ENCODE measurements around the gene CYB5R3. TPM values are rescaled to one million over a fixed set of nuclear protein-coding genes. Genes with fewer than 3 reads are reported as not detected.
A peak's percentile ranks its signal among the peaks of the same experiment; 100 is the strongest.

CYB5R3 gene
- total RNA-seq, 1 experiment from 2014 or later: 85.4 TPM

DNA sequence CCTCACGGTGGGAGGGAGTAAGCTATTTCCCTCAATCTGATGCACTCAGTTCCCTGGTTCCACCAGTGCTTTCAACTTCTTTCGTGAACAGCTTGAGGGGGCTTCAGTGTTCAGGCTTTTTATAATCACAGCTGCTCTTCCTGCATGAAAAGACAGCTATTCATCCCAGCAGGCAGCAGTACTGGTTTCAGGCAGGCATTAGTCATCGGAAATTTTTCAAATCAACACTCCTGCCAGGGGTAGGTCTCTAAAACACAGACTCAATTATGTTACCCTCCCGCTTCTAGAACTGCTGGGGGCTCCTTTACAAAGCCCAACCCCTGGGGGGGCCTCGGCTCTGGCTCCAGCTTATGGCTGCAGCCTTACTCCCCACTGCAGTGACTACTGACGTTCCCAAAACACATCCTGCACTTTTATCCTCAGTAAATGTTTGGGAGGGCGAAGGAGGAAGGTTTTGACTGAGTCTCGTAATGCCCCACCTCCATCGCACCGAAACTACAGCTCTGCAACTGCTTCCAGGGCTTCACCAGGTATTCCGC, 40.3 kb downstream of the CYB5R3 start (continued):
- TF ChIP-seq HMGXB4 (CRISPR knock-in tag; IDR thresholded peaks at IDR 0.05): no peak
- no peak for TF ChIP-seq TEAD1 (CRISPR knock-in tag; IDR thresholded peaks at IDR 0.05)
- no peak for TF ChIP-seq NFATC4 (CRISPR knock-in tag; IDR thresholded peaks at IDR 0.05)
- no peak for TF ChIP-seq ATF2 (CRISPR knock-in tag; IDR thresholded peaks at IDR 0.05; ENCODE audit: borderline replicate concordance, low read depth)
- TF ChIP-seq, protein P1, sequence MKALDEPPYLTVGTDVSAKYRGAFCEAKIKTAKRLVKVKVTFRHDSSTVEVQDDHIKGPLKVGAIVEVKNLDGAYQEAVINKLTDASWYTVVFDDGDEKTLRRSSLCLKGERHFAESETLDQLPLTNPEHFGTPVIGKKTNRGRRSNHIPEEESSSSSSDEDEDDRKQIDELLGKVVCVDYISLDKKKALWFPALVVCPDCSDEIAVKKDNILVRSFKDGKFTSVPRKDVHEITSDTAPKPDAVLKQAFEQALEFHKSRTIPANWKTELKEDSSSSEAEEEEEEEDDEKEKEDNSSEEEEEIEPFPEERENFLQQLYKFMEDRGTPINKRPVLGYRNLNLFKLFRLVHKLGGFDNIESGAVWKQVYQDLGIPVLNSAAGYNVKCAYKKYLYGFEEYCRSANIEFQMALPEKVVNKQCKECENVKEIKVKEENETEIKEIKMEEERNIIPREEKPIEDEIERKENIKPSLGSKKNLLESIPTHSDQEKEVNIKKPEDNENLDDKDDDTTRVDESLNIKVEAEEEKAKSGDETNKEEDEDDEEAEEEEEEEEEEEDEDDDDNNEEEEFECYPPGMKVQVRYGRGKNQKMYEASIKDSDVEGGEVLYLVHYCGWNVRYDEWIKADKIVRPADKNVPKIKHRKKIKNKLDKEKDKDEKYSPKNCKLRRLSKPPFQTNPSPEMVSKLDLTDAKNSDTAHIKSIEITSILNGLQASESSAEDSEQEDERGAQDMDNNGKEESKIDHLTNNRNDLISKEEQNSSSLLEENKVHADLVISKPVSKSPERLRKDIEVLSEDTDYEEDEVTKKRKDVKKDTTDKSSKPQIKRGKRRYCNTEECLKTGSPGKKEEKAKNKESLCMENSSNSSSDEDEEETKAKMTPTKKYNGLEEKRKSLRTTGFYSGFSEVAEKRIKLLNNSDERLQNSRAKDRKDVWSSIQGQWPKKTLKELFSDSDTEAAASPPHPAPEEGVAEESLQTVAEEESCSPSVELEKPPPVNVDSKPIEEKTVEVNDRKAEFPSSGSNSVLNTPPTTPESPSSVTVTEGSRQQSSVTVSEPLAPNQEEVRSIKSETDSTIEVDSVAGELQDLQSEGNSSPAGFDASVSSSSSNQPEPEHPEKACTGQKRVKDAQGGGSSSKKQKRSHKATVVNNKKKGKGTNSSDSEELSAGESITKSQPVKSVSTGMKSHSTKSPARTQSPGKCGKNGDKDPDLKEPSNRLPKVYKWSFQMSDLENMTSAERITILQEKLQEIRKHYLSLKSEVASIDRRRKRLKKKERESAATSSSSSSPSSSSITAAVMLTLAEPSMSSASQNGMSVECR (CRISPR knock-in tag; IDR thresholded peaks at IDR 0.05; ENCODE audit: borderline replicate concordance): no peak

GRCh38 chr22:42608136-42608822, 40.9 kb downstream of the CYB5R3 start:
- H3K4me3 Mint-ChIP-seq: no peak overlapping the region
- POLR2A ChIA-PET: interaction anchor here (0.5 to 0.6 kb wide), 2 partner anchors 127 to 436 kb away, joined by 3 read pairs; no protein-coding TSS in a partner anchor
- TF ChIP-seq MLX (CRISPR knock-in tag; IDR thresholded peaks at IDR 0.05): no peak
- TF ChIP-seq ZSCAN18 (CRISPR knock-in tag; IDR thresholded peaks at IDR 0.05): no peak
- no peak for TF ChIP-seq ZNF219 (CRISPR knock-in tag; IDR thresholded peaks at IDR 0.05; ENCODE audit: borderline replicate concordance)
- TF ChIP-seq, protein P2, sequence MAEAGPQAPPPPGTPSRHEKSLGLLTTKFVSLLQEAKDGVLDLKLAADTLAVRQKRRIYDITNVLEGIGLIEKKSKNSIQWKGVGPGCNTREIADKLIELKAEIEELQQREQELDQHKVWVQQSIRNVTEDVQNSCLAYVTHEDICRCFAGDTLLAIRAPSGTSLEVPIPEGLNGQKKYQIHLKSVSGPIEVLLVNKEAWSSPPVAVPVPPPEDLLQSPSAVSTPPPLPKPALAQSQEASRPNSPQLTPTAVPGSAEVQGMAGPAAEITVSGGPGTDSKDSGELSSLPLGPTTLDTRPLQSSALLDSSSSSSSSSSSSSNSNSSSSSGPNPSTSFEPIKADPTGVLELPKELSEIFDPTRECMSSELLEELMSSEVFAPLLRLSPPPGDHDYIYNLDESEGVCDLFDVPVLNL (CRISPR knock-in tag; IDR thresholded peaks at IDR 0.05; ENCODE audit: borderline replicate concordance, low read depth): no peak
- no peak for TF ChIP-seq GRHL2 (CRISPR knock-in tag; IDR thresholded peaks at IDR 0.05; ENCODE audit: insufficient replicate concordance, severe bottlenecking)
- TF ChIP-seq, protein P3, sequence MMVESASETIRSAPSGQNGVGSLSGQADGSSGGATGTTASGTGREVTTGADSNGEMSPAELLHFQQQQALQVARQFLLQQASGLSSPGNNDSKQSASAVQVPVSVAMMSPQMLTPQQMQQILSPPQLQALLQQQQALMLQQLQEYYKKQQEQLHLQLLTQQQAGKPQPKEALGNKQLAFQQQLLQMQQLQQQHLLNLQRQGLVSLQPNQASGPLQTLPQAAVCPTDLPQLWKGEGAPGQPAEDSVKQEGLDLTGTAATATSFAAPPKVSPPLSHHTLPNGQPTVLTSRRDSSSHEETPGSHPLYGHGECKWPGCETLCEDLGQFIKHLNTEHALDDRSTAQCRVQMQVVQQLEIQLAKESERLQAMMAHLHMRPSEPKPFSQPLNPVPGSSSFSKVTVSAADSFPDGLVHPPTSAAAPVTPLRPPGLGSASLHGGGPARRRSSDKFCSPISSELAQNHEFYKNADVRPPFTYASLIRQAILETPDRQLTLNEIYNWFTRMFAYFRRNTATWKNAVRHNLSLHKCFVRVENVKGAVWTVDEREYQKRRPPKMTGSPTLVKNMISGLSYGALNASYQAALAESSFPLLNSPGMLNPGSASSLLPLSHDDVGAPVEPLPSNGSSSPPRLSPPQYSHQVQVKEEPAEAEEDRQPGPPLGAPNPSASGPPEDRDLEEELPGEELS (CRISPR knock-in tag; IDR thresholded peaks at IDR 0.05): no peak
- no peak for TF ChIP-seq CREB1 (CRISPR knock-in tag; IDR thresholded peaks at IDR 0.05)
- no peak for TF ChIP-seq JUN (CRISPR knock-in tag; IDR thresholded peaks at IDR 0.05)
- TF ChIP-seq CBFB (CRISPR knock-in tag; IDR thresholded peaks at IDR 0.05; ENCODE audit: low read depth): no peak
- TF ChIP-seq MAX (CRISPR knock-in tag; IDR thresholded peaks at IDR 0.05): no peak
- TF ChIP-seq TEAD4 (CRISPR knock-in tag; IDR thresholded peaks at IDR 0.05): no peak
- TF ChIP-seq HMGA2 (CRISPR knock-in tag; IDR thresholded peaks at IDR 0.05): no peak
- no peak for TF ChIP-seq ZNF138 (CRISPR knock-in tag; conservative IDR thresholded peaks at IDR 0.05)
- no peak for TF ChIP-seq EMX1 (CRISPR knock-in tag; IDR thresholded peaks at IDR 0.05)
- no peak for TF ChIP-seq JAZF1 (CRISPR knock-in tag; IDR thresholded peaks at IDR 0.05)
- no peak for TF ChIP-seq ZMAT4 (CRISPR knock-in tag; IDR thresholded peaks at IDR 0.05)

More at GRCh38 chr22:42608136-42608822, 40.9 kb downstream of the CYB5R3 start:
- Mint-ChIP-seq H3K36me3 (peaks cover 60% of the 10 kb centered on the region), H3K9me3 (peaks cover 3% of the 10 kb centered on the region; the same call in 1 of the 2 replicates), H3K27ac (peak overlapping the region; percentile 79; the same call in 1 of the 2 replicates), H3K27me3 (ENCODE audit: low read depth) (no peaks in the 10 kb centered on the region), H3K4me1 (peaks cover 28% of the 10 kb centered on the region)
- CTCF ChIA-PET: no interaction called here
- DNase-seq (ENCODE audit: low spot score) (no peak), ATAC-seq (no peak)

Measured in WTC11 (cell line).